ENCODE results near the gene BARHL2. TPM values are rescaled to one million over a fixed set of nuclear protein-coding genes. Genes with fewer than 3 reads are reported as not detected.
A peak's percentile ranks its signal among the peaks of the same experiment; 100 is the strongest.

BARHL2 gene
- total and polyA plus RNA-seq, 7 donors, result not detected

DNA sequence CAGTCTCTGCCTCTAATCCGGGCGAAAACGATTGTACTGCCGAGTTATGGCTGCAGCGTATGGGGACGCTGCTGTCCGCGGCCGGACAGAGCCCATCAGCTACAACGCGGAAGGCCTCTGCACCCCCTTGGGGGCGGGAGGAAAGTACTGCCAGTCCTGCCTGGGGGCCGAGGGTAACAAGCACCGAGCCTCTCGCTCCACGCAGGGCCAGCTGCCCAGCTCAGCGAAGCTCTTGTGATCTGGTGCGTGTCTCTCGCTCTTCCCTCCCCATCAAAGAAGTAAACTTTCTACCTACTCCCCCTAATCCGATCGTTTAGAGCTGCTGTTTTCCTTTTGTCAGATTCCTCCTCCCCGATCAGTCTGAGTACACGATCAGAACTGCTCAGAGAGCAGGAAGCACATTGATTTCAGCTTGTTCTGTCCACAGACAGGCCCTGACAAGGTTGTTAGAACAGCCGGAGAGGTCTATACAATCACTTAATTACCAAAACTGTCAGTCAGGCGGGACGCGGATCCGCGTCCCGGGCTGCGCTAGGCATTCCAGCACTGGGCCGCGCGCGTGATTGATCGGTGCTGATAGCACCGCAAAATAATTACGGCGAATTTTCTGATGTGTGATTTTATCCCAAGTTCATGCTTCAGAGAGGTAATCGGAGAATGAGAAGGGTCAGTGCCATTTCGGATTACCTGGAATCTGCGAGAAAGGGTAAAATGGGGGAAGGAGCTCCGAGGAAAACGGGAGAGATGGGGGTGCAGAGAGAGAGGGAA lies 8.7 kb upstream of the BARHL2 start:
- Histone ChIP-seq H3K9me3 (no peaks in the 10 kb centered on the region), H3K27me3 (peaks cover 79 to 100% (median 100%) of the 10 kb centered on the region in 3 donors), H3K27ac (no peak overlapping the region), H3K4me1 (peaks cover 0 to 59% (median 56%) of the 10 kb centered on the region in 4 donors), H3K4me3 (peak overlapping the region in 3 of 4 donors; percentile 9 to 25 (median 19)), H3K36me3 (no peaks in the 10 kb centered on the region)
- DNase-seq, result no peak
- intact Hi-C loops (cut with DNase I), result loop anchor here (5.0 to 10.0 kb wide), 3 partner anchors 111 to 439 kb away; partner anchors contain the start of gene ZNF644
- TF ChIP-seq CTCF (IDR thresholded peaks at IDR 0.05), result no peak
- peak in 2 of 4 donors; percentile 3 to 23 for TF ChIP-seq POLR2AphosphoS5 (IDR thresholded peaks at IDR 0.05)
- 3 to 6% methylated on average over 44 of the region's 44 CpGs for WGBS, 2 donors

GRCh38 chr1:90724926-90725656 lies 8.0 kb upstream of the BARHL2 start:
- intact Hi-C loops (cut with DNase I), result loop anchor here (5.0 to 10.0 kb wide), 3 partner anchors 112 to 440 kb away; partner anchors contain the start of gene ZNF644
- peaks cover 79 to 100% (median 100%) of the 10 kb centered on the region in 3 donors for H3K27me3 ChIP-seq
- WGBS, 2 donors, result 7% methylated on average over 52 of the region's 52 CpGs
- no peaks in the 10 kb centered on the region for H3K36me3 ChIP-seq
- DNase-seq, result no peak
- peaks cover 0 to 52% (median 49%) of the 10 kb centered on the region in 4 donors for H3K4me1 ChIP-seq
- H3K9me3 ChIP-seq, result no peaks in the 10 kb centered on the region
- no peak for TF ChIP-seq CTCF (IDR thresholded peaks at IDR 0.05)
- no peak for TF ChIP-seq EP300 (IDR thresholded peaks at IDR 0.05)
- no peak for TF ChIP-seq POLR2AphosphoS5 (IDR thresholded peaks at IDR 0.05)
- TF ChIP-seq POLR2A (IDR thresholded peaks at IDR 0.05), result no peak
- no peak overlapping the region for H3K27ac ChIP-seq
- H3K4me3 ChIP-seq, result peak overlapping the region in 3 of 4 donors; percentile 9 to 25 (median 19)

DNA sequence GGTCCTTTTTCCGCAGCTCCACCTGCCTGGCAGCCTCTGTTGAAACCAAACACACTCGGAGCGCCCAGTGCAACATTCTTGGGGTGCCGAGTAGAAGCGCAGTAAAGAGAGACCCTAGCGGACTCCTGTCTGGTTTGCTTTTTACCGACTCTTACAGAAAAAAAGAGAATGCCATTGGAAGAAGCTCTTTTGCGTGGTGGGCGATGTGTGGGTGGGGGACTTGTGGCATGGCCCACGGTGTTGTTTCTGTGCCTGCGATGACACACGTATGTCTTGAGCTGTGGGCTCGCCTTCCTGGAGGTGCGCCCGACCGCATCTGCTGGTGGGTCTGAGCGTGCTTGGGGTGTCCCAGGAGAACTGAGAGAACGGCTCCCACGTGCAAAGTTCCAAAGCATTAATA lies 7.3 kb upstream of the BARHL2 start:
- no peak overlapping the region for H3K27ac ChIP-seq
- H3K4me1 ChIP-seq, result peaks cover 0 to 50% (median 43%) of the 10 kb centered on the region in 4 donors
- DNase-seq, result no peak
- intact Hi-C loops (cut with DNase I), result loop anchor here (10.0 kb wide), 2 partner anchors 300 to 440 kb away; partner anchors contain the start of gene ZNF644
- H3K9me3 ChIP-seq, result no peaks in the 10 kb centered on the region
- WGBS, 2 donors, result 9 to 14% methylated on average over 19 of the region's 19 CpGs
- no peak overlapping the region for H3K4me3 ChIP-seq
- H3K36me3 ChIP-seq, result no peaks in the 10 kb centered on the region
- H3K27me3 ChIP-seq, result peaks cover 79 to 100% (median 100%) of the 10 kb centered on the region in 3 donors
- no peak for TF ChIP-seq POLR2A (IDR thresholded peaks at IDR 0.05)
- no peak for TF ChIP-seq POLR2AphosphoS5 (IDR thresholded peaks at IDR 0.05)
- TF ChIP-seq CTCF (IDR thresholded peaks at IDR 0.05), result no peak
- TF ChIP-seq EP300 (IDR thresholded peaks at IDR 0.05), result no peak

DNA sequence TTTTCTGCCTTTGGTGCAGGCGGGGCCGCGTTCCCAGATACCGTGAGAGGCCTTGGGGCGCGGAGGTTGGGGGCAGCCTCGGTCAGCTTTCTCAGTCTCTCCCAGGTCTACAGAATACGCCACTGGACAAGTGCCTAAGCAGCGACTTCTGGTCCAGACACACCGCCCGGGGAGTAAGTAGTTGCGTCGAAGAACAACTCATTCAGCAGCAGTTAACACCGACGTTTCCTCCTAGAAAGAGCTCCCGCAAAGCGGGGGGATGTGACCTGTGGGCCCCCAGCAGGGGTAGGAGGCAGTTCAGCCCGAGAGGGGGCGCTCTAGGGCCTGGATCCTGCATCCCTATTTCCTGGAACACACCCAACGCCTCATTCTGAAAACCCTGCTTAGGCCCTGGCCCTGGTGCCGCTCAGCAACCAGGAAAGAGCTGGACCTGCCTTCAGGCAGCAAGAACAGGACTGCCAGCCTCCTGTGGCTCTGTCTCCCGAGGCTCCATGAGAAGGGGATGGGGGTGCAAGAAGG lies 6.5 kb upstream of the BARHL2 start:
- H3K4me1 ChIP-seq, result peaks cover 0 to 52% (median 44%) of the 10 kb centered on the region in 4 donors
- no peak for DNase-seq
- intact Hi-C loops (cut with DNase I), result loop anchor here (10.0 kb wide), 2 partner anchors 301 to 441 kb away; partner anchors contain the start of gene ZNF644

More for the DNA sequence above, 6.5 kb upstream of the BARHL2 start:
- peak overlapping the region in 3 of 4 donors; percentile 17 to 30 (median 19) for H3K4me3 ChIP-seq
- H3K27me3 ChIP-seq, result peaks cover 78 to 100% (median 99%) of the 10 kb centered on the region in 3 donors
- no peaks in the 10 kb centered on the region for H3K9me3 ChIP-seq
- TF ChIP-seq EP300 (IDR thresholded peaks at IDR 0.05), result no peak
- no peak for TF ChIP-seq CTCF (IDR thresholded peaks at IDR 0.05)
- no peak for TF ChIP-seq POLR2AphosphoS5 (IDR thresholded peaks at IDR 0.05)
- no peak for TF ChIP-seq POLR2A (IDR thresholded peaks at IDR 0.05)
- WGBS, 2 donors, result 2 to 4% methylated on average over 22 of the region's 22 CpGs
- no peak overlapping the region for H3K27ac ChIP-seq
- H3K36me3 ChIP-seq, result no peaks in the 10 kb centered on the region
